WTC11 (cell line): ENCODE results near the gene ASIC5.

Source experiments
- AR ChIP-seq: fragments of 250-450 bp; sonication (Bioruptor Pico); IDR thresholded peaks from 2 replicates; pipeline ENCODE4 v1.9.0; 2021; ENCODE audit warnings: mild to moderate bottlenecking
- ATF1 ChIP-seq: sonication (generic); formaldehyde crosslinking; IDR thresholded peaks from 2 replicates; pipeline ENCODE4 v1.8.1; 2023; ENCODE audit warnings: mild to moderate bottlenecking, moderate library complexity, missing genetic modification reagents
- E2F4 ChIP-seq: sonication (generic); formaldehyde crosslinking; IDR thresholded peaks from 2 replicates; pipeline ENCODE4 v1.8.1; 2022; ENCODE audit warnings: low read depth, mild to moderate bottlenecking, moderate library complexity, missing genetic modification reagents, borderline replicate concordance
- E2F5 ChIP-seq: sonication (generic); formaldehyde crosslinking; IDR thresholded peaks from 2 replicates; pipeline ENCODE4 v1.8.1; 2022; ENCODE audit warnings: mild to moderate bottlenecking, moderate library complexity, missing genetic modification reagents
- NR2C2 ChIP-seq: sonication (generic); formaldehyde crosslinking; IDR thresholded peaks from 2 replicates; pipeline ENCODE4 v1.8.0; 2022; ENCODE audit warnings: mild to moderate bottlenecking, missing genetic modification reagents

- no peak for TF ChIP-seq AR (CRISPR knock-in tag)
- no peak for TF ChIP-seq E2F4 (CRISPR knock-in tag)
- TF ChIP-seq ATF1 (CRISPR knock-in tag): no peak
- no peak for TF ChIP-seq E2F5 (CRISPR knock-in tag)
- TF ChIP-seq NR2C2: no peak
Measured at GRCh38 chr4:155899891-155900290, 33.8 kb upstream of the ASIC5 start.
